ENCODE data around the gene NDUFB2.

DNA sequence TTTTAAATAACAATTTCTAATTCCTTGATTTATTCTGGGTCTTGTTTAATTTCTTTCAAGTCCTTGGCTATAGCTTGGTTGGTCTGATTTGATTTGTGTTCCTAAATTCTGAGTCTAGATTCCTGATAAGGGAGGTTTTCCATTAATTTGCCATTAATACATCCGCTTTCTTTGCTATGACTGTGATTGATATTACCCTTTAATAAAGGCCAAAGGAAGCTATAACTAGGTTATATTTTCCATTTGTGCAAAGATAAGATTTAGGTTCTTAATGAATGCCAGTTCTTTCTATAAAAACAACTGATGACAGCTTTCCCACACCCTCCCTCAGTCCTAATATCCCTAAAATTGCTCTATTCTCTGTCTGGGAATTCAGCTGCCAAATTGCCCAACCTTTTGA, 28.2 kb downstream of the NDUFB2 start:
- TF ChIP-seq, protein P1, sequence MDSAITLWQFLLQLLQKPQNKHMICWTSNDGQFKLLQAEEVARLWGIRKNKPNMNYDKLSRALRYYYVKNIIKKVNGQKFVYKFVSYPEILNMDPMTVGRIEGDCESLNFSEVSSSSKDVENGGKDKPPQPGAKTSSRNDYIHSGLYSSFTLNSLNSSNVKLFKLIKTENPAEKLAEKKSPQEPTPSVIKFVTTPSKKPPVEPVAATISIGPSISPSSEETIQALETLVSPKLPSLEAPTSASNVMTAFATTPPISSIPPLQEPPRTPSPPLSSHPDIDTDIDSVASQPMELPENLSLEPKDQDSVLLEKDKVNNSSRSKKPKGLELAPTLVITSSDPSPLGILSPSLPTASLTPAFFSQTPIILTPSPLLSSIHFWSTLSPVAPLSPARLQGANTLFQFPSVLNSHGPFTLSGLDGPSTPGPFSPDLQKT (IDR thresholded peaks at IDR 0.05; ENCODE audit: borderline replicate concordance, low read depth, low read length): no peak
- TF ChIP-seq SALL2 (tag by site-specific recombination; IDR thresholded peaks at IDR 0.05; ENCODE audit: borderline replicate concordance) (no peak), WT1 (tag by site-specific recombination; IDR thresholded peaks at IDR 0.05) (no peak), ZNF274 (IDR thresholded peaks at IDR 0.05; ENCODE audit: low read length) (no peak), ZNF274 (tag by site-specific recombination; IDR thresholded peaks at IDR 0.05; ENCODE audit: borderline replicate concordance) (no peak)
- TF ChIP-seq, protein P2, sequence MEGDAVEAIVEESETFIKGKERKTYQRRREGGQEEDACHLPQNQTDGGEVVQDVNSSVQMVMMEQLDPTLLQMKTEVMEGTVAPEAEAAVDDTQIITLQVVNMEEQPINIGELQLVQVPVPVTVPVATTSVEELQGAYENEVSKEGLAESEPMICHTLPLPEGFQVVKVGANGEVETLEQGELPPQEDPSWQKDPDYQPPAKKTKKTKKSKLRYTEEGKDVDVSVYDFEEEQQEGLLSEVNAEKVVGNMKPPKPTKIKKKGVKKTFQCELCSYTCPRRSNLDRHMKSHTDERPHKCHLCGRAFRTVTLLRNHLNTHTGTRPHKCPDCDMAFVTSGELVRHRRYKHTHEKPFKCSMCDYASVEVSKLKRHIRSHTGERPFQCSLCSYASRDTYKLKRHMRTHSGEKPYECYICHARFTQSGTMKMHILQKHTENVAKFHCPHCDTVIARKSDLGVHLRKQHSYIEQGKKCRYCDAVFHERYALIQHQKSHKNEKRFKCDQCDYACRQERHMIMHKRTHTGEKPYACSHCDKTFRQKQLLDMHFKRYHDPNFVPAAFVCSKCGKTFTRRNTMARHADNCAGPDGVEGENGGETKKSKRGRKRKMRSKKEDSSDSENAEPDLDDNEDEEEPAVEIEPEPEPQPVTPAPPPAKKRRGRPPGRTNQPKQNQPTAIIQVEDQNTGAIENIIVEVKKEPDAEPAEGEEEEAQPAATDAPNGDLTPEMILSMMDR (tag by site-specific recombination; IDR thresholded peaks at IDR 0.05): no peak
